ENCODE measurements around the gene EXOC1L.

The EXOC1L gene

DNA sequence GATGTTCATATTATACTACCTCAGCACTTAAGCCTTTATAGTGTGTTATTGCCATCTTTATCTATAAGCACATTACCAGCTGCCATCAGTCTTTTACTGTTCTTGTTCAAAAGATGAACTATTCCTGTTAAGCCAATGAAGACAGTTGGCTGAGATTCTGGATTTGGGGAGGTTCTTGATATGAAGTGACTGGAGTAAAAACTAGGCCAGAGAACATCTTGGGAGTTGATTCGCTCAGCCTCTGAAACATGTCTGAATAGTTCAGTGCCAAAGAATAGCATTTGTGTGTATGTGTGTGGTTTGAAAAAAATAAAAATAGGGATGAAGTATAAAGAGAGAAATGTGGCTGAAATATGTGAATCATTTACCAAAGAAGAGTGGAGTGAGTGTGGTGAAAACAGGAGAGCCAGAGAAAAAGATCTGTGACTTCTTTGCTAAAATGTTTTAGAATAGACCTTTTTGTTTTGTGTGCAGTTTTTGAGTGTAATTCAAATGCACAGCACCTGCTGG is 49.0 kb downstream of the EXOC1L start:
- Histone ChIP-seq H3K9me3 (ENCODE audit: low read length) (no peaks in the 10 kb centered on the region), H3K4me3 (ENCODE audit: low read length) (no peak overlapping the region), H2AFZ (ENCODE audit: low read depth, low read length) (no peak overlapping the region), H3K27me3 (ENCODE audit: insufficient read depth, low read length) (no peaks in the 10 kb centered on the region), H3K36me3 (ENCODE audit: insufficient read depth, low read length) (peaks cover 53% of the 10 kb centered on the region), H3K4me1 (ENCODE audit: insufficient read depth, low read length) (no peaks in the 10 kb centered on the region)

DNA sequence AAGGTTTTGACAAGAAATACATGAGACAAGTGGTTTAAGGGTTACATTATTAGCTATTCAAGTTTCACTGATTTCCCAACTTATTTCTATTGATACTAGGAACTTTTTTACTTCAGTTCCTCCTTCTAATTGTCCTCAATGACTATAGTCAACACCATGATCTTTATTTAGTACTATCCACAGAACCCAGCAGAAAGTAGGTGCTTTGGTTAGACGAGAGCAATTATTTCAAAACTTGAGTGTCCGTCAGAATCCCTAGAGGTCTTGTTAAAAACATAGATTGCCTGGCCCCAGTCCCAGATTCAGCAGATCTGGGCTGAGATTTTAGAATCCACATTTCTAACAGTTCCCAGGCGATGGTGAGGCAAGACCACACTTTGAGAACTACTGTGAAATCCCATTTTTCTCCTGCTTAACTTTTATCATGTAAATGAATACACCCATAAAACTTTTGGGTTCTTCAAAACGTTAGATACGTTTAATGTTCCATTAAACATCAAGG is 51.8 kb downstream of the EXOC1L start:
- Histone ChIP-seq H3K27me3 (ENCODE audit: insufficient read depth, low read length) (no peaks in the 10 kb centered on the region), H3K4me3 (ENCODE audit: low read length) (no peak overlapping the region), H3K9me3 (ENCODE audit: low read length) (no peaks in the 10 kb centered on the region), H2AFZ (ENCODE audit: low read depth, low read length) (no peak overlapping the region), H3K4me1 (ENCODE audit: insufficient read depth, low read length) (no peaks in the 10 kb centered on the region), H3K36me3 (ENCODE audit: insufficient read depth, low read length) (peaks cover 49% of the 10 kb centered on the region)

DNA sequence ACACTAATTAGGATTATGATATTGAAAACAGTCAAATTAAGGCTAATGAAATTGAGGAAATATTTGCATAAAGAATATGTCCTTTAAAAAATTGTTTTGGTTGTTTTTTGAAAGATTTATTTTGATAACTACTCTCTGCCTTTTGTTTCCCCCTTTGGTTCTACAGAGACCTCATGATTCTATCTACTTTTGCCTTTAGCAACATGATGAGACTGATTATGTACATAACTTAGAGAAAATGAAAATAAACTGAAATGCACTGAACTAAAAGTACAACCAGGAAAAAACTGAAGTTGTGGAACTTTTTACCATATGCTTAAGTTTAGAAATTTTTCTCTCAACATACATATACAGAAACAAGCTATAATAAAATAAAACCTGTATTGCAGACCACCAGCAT is 55.2 kb downstream of the EXOC1L start:
- no peaks in the 10 kb centered on the region for H3K4me1 ChIP-seq (ENCODE audit: insufficient read depth, low read length)
- no peak overlapping the region for H3K4me3 ChIP-seq (ENCODE audit: low read length)
- H2AFZ ChIP-seq (ENCODE audit: low read depth, low read length) = no peak overlapping the region
- peaks cover 57% of the 10 kb centered on the region for H3K36me3 ChIP-seq (ENCODE audit: insufficient read depth, low read length)
- no peaks in the 10 kb centered on the region for H3K27me3 ChIP-seq (ENCODE audit: insufficient read depth, low read length)
- H3K9me3 ChIP-seq (ENCODE audit: low read length) = no peaks in the 10 kb centered on the region

DNA sequence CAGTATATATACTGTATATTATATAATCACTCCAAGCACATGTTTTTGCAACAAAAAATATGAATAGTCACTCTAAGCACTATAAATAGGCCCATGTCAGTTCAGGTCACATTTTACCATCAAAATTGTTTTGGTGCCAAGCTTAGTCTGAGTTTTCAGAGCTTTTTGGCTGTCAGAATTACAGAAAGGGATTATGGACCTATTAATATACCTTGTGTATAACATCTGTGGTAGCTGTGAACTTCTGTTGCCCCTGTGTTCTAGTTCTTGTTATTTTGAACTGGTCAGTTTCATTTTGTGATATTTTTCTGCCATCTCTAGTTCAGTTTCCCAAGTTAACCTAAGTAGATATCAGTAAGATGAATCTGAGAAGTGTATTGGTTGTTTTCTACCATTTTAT is 56.8 kb downstream of the EXOC1L start:
- Histone ChIP-seq H3K36me3 (ENCODE audit: insufficient read depth, low read length) (peaks cover 55% of the 10 kb centered on the region), H2AFZ (ENCODE audit: low read depth, low read length) (no peak overlapping the region), H3K4me3 (ENCODE audit: low read length) (no peak overlapping the region), H3K4me1 (ENCODE audit: insufficient read depth, low read length) (no peaks in the 10 kb centered on the region), H3K9me3 (ENCODE audit: low read length) (peaks cover 1% of the 10 kb centered on the region), H3K27me3 (ENCODE audit: insufficient read depth, low read length) (no peaks in the 10 kb centered on the region)

DNA sequence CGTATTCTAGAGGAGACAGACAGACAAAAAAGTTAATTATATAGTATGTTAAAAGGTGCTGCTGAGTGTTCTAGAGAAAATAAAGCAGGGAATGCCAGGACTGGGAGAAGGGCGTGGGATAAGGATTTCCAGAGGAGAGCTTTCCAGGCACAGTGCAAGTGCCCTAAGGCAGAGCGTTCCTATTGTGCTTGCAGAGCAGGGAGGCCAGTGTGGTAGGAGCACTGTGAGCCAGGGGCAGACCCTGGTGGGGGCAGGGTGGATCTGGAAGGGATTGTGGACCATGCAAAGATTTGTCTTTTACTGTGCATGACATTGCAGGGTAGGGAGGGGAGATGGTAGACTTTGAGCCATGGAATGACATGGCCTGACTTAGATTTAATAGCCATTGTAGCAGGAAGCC is 59.6 kb downstream of the EXOC1L start:
- Histone ChIP-seq H3K4me3 (ENCODE audit: low read length) (no peak overlapping the region), H3K36me3 (ENCODE audit: insufficient read depth, low read length) (peaks cover 49% of the 10 kb centered on the region), H2AFZ (ENCODE audit: low read depth, low read length) (no peak overlapping the region), H3K9me3 (ENCODE audit: low read length) (peaks cover 3% of the 10 kb centered on the region), H3K27me3 (ENCODE audit: insufficient read depth, low read length) (no peaks in the 10 kb centered on the region), H3K4me1 (ENCODE audit: insufficient read depth, low read length) (no peaks in the 10 kb centered on the region)

DNA sequence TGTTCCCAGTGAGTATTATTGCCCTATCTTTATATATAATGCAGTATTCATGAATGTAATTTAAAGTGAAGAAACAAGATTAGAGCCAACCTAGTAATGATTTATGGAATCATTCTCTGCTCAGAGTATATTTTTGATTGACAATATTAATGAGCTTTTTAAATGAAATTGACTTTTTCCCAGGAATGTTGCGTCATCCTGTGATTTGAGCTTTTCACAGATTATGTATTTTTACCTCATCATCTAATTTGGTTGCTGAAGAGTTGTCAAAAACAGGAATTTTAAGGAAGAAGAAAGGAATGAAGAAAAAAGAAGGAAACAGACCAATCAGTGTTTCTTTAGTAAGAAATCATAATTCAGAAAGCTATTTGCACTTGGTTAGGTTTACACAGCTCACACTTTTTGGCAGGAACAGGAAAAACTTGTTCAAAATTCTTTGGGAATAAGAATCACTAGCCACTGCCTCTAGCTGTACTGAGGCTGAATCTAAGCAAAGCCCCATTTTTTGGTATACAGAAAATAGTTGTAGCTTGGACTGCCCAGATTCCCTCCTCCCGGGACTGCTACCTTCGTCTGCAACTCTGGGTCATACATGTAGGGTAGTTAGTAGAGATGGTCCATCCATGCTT is 61.2 kb downstream of the EXOC1L start:
- no peaks in the 10 kb centered on the region for H3K4me1 ChIP-seq (ENCODE audit: insufficient read depth, low read length)
- no peaks in the 10 kb centered on the region for H3K27me3 ChIP-seq (ENCODE audit: insufficient read depth, low read length)
- H3K4me3 ChIP-seq (ENCODE audit: low read length) = no peak overlapping the region
- peaks cover 3% of the 10 kb centered on the region for H3K9me3 ChIP-seq (ENCODE audit: low read length)
- peaks cover 45% of the 10 kb centered on the region for H3K36me3 ChIP-seq (ENCODE audit: insufficient read depth, low read length)
- no peak overlapping the region for H2AFZ ChIP-seq (ENCODE audit: low read depth, low read length)

DNA sequence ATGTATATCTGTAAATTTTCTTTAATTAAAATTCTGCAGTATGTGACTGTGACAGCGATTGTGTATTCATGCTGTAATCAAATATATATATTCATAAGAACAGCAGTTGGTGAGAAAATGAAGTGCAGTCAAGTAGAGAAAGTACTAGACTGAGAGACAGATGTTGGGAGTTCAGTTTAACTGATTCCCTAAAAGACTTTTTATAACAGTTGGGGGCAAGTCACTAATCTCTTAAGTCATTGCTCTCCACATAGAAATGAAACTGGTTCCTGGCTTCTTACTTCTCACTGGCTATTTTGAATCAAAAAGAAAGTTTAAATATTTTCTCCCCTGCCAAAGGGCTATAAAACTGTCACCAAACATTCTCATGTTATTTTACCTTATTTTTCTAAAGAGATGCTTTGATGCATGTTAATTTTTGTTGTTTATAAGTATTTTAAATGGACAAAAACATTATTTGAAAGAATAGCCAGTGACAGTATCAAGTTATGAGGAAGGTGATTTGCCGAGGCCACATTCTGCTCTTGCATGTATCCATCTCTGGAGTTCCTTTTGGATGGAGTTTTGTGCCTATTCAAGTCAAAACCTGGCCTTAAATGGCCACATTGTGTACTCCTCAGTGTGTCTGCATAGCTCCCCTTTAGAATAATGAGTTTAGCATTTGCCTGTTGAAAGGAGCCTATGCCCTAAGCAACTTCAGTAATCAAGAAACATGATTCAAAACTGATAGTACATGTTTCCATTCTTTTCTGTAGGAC is 64.7 kb downstream of the EXOC1L start:
- peaks cover 3% of the 10 kb centered on the region for H3K9me3 ChIP-seq (ENCODE audit: low read length)
- no peak overlapping the region for H3K4me3 ChIP-seq (ENCODE audit: low read length)
- H3K4me1 ChIP-seq (ENCODE audit: insufficient read depth, low read length) = no peaks in the 10 kb centered on the region
- no peak overlapping the region for H2AFZ ChIP-seq (ENCODE audit: low read depth, low read length)
- peaks cover 25% of the 10 kb centered on the region for H3K36me3 ChIP-seq (ENCODE audit: insufficient read depth, low read length)
- no peaks in the 10 kb centered on the region for H3K27me3 ChIP-seq (ENCODE audit: insufficient read depth, low read length)

DNA sequence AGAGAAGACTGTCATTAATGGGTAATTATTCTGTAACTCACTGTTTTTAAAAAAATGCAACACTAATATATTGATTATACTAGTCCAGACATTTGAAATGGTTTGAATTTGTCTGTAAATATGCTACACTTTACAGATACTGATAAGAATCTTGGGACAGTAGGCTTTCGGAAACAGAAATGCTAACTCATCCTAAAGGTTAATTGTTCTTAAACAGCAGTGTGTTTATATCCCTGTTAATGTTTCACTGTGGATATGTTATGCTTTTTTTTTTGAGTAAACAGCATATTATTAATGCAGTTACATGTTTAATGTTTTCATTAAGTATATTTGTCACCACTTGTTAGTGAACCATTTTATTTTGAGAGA is 65.2 kb downstream of the EXOC1L start:
- Histone ChIP-seq H3K27me3 (ENCODE audit: insufficient read depth, low read length) (no peaks in the 10 kb centered on the region), H3K36me3 (ENCODE audit: insufficient read depth, low read length) (peaks cover 23% of the 10 kb centered on the region), H3K9me3 (ENCODE audit: low read length) (peaks cover 3% of the 10 kb centered on the region), H2AFZ (ENCODE audit: low read depth, low read length) (no peak overlapping the region), H3K4me3 (ENCODE audit: low read length) (no peak overlapping the region), H3K4me1 (ENCODE audit: insufficient read depth, low read length) (no peaks in the 10 kb centered on the region)
